Endodermal cell (in vitro differentiated cells): Measurements from ENCODE around the gene FBXL13. TPM values are rescaled to one million over a fixed set of nuclear protein-coding genes. Genes with fewer than 3 reads are reported as not detected.

Experiments used
- DNase-seq: peaks from one replicate; pipeline ENCODE4 v3.0.0-alpha.2; 2017
- H3K27ac ChIP-seq: 2 replicates; pipeline ENCODE4 v1.5.1; 2013; ENCODE audit warnings: mild to moderate bottlenecking, low read depth, low read length, moderate library complexity
- H3K27me3 ChIP-seq: 2 replicates; pipeline ENCODE4 v1.6.1; 2013; ENCODE audit warnings: mild to moderate bottlenecking, low read length, moderate library complexity; ENCODE audit not compliant: insufficient read depth, control insufficient read depth, poor library complexity, severe bottlenecking
- H3K36me3 ChIP-seq: 2 replicates; pipeline ENCODE4 v1.7.0; 2013; ENCODE audit warnings: mild to moderate bottlenecking, low read length, moderate library complexity; ENCODE audit not compliant: control insufficient read depth, insufficient read depth
- H3K4me1 ChIP-seq: one replicate; pipeline ENCODE4 v1.7.0; 2013; ENCODE audit warnings: low read length; ENCODE audit not compliant: control insufficient read depth, insufficient read depth
- H3K4me3 ChIP-seq: 2 replicates; pipeline ENCODE4 v1.5.1; 2013; ENCODE audit warnings: mild to moderate bottlenecking, low read length, moderate library complexity
- H3K9ac ChIP-seq: 2 replicates; pipeline ENCODE4 v1.6.1; 2013; ENCODE audit warnings: mild to moderate bottlenecking, low read length, moderate library complexity; ENCODE audit not compliant: poor library complexity, severe bottlenecking; ENCODE audit errors: extremely low read depth
- H3K9me3 ChIP-seq: 2 replicates; pipeline ENCODE4 v1.6.1; 2013; ENCODE audit warnings: mild to moderate bottlenecking, low read length, moderate library complexity; ENCODE audit not compliant: control insufficient read depth
- H3K27ac Mint-ChIP-seq: 2 replicates; pipeline ENCODE4 v1.8.0; 2020; ENCODE audit warnings: mixed read lengths
- H3K27me3 Mint-ChIP-seq: 2 replicates; pipeline ENCODE4 v1.8.0; 2021; ENCODE audit warnings: mild to moderate bottlenecking, mixed read lengths; ENCODE audit not compliant: insufficient read depth
- H3K36me3 Mint-ChIP-seq: 2 replicates; pipeline ENCODE4 v1.8.0; 2020; ENCODE audit warnings: low read depth, mixed read lengths
- H3K4me1 Mint-ChIP-seq: 2 replicates; pipeline ENCODE4 v1.8.0; 2020; ENCODE audit warnings: mixed read lengths
- H3K4me3 Mint-ChIP-seq: 2 replicates; pipeline ENCODE4 v1.8.0; 2020; ENCODE audit warnings: mild to moderate bottlenecking, moderate library complexity, mixed read lengths
- H3K9me3 Mint-ChIP-seq: 2 replicates; pipeline ENCODE4 v1.8.0; 2020; ENCODE audit warnings: mild to moderate bottlenecking, mixed read lengths
- WGBS, 2 experiments: methylation state at CpG; one replicate each; pipeline versions ENCODE4 v1.1.5 to v1.1.7; 2013; ENCODE audit warnings: missing lambda C conversion rate in 2 of 2, mixed read lengths in 1 of 2; ENCODE audit not compliant: insufficient coverage in 1 of 2, insufficient read length in 1 of 2; 5-methylcytosine and 5-hydroxymethylcytosine counted together
- total RNA-seq, 2 donors: library from RNA; stranded (reverse); fragmentation: NEBNext Ultra II Directional in 1 of 2; extraction: Animal tissue kit (Norgen Biotek cat#: 25700) in 1 of 2; gene quantifications; 2 replicates in 1 of 2; 3 replicates in 1 of 2; pipeline ENCODE4 v1.2.1, GENCODE V29; 2021
- TF ChIP-seq, protein P1 (sequence below): fragments of 200-600 bp; sonication (generic); conservative IDR thresholded peaks from 2 replicates; pipeline ENCODE4 v1.5.0; 2021; ENCODE audit warnings: antibody characterized with exemption, mild to moderate bottlenecking

FBXL13 gene
- total RNA-seq, 2 donors from 2014 or later: 2.1 to 2.7 TPM

DNA sequence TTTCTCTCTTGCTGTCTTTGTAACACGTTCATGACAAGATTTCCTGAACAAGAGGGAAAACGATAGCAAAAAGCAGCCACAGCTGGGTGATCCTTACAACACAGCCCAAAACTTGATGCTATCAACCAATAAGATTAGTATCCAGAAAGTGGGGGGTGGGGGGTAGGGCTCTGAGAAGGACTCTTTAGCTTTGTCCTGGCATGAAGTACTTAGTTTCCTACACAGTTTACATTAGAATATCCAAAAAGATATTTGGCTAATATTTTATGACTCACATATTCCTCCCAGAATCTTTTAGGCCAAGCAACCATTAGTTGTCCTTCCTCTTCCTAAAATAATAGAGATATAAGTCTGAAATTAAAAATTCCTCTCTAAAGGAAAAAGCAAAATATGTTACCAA, 184.7 kb downstream of the FBXL13 start:
- no peaks in the 10 kb centered on the region for H3K27me3 ChIP-seq
- H3K4me3 Mint-ChIP-seq: no peak overlapping the region
- H3K27ac ChIP-seq: no peak overlapping the region
- no peaks in the 10 kb centered on the region for H3K4me1 Mint-ChIP-seq
- no peaks in the 10 kb centered on the region for H3K9me3 Mint-ChIP-seq
- H3K4me3 ChIP-seq: no peak overlapping the region
- DNase-seq: no peak
- TF ChIP-seq, protein P1, sequence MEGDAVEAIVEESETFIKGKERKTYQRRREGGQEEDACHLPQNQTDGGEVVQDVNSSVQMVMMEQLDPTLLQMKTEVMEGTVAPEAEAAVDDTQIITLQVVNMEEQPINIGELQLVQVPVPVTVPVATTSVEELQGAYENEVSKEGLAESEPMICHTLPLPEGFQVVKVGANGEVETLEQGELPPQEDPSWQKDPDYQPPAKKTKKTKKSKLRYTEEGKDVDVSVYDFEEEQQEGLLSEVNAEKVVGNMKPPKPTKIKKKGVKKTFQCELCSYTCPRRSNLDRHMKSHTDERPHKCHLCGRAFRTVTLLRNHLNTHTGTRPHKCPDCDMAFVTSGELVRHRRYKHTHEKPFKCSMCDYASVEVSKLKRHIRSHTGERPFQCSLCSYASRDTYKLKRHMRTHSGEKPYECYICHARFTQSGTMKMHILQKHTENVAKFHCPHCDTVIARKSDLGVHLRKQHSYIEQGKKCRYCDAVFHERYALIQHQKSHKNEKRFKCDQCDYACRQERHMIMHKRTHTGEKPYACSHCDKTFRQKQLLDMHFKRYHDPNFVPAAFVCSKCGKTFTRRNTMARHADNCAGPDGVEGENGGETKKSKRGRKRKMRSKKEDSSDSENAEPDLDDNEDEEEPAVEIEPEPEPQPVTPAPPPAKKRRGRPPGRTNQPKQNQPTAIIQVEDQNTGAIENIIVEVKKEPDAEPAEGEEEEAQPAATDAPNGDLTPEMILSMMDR: no peak
- H3K27ac Mint-ChIP-seq: no peak overlapping the region
- H3K27me3 Mint-ChIP-seq: no peaks in the 10 kb centered on the region
- H3K9ac ChIP-seq: no peak overlapping the region
- no peaks in the 10 kb centered on the region for H3K36me3 Mint-ChIP-seq
- no peaks in the 10 kb centered on the region for H3K4me1 ChIP-seq
- 86 to 100% methylated on average over 1 to 2 of the region's 2 CpGs for WGBS, 2 experiments
- H3K9me3 ChIP-seq: no peaks in the 10 kb centered on the region
- no peaks in the 10 kb centered on the region for H3K36me3 ChIP-seq

DNA sequence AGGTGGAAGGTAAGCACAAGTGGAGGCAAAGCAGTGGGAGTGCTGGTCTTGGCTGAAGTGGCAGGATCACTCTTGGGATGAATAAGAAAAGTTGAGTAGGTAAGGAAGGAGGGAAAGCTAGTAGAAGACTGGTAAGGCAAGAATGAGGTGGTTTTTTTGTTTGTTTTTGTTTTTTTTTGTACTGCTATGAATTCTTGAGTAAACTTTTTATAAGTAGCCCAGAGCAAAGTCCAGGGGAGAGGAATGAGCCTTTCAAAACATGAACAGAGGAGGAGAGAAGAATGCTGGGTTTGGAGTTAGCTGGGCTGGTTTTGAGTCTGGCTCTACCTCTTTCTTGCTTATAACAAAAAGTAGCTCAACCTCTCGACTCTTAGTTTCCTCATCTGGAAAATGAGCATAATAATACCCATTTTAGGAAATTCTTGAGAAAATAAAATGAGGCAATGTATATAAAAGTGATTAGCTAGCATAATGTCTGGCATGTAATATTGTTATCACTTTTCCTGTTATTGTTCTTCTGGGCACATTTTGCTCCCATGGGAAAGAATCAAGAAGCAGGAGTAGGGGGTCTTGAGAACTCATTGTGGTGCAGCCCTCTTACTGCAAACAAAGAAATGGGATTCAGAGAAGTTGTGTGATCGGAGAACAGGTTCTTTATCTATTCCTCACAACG, 185.9 kb downstream of the FBXL13 start:
- H3K4me1 ChIP-seq: no peaks in the 10 kb centered on the region
- DNase-seq: no peak
- H3K9ac ChIP-seq: no peak overlapping the region
- H3K27me3 ChIP-seq: no peaks in the 10 kb centered on the region
- H3K27ac ChIP-seq: no peak overlapping the region
- H3K9me3 ChIP-seq: no peaks in the 10 kb centered on the region
- Mint-ChIP-seq H3K4me1 (no peaks in the 10 kb centered on the region), H3K36me3 (no peaks in the 10 kb centered on the region), H3K27ac (no peak overlapping the region), H3K9me3 (no peaks in the 10 kb centered on the region), H3K4me3 (no peak overlapping the region), H3K27me3 (no peaks in the 10 kb centered on the region)
- H3K4me3 ChIP-seq: no peak overlapping the region
- WGBS, 2 experiments: 88 to 98% methylated on average over 2 to 3 of the region's 3 CpGs
- TF ChIP-seq, protein P1: no peak
- H3K36me3 ChIP-seq: no peaks in the 10 kb centered on the region

DNA sequence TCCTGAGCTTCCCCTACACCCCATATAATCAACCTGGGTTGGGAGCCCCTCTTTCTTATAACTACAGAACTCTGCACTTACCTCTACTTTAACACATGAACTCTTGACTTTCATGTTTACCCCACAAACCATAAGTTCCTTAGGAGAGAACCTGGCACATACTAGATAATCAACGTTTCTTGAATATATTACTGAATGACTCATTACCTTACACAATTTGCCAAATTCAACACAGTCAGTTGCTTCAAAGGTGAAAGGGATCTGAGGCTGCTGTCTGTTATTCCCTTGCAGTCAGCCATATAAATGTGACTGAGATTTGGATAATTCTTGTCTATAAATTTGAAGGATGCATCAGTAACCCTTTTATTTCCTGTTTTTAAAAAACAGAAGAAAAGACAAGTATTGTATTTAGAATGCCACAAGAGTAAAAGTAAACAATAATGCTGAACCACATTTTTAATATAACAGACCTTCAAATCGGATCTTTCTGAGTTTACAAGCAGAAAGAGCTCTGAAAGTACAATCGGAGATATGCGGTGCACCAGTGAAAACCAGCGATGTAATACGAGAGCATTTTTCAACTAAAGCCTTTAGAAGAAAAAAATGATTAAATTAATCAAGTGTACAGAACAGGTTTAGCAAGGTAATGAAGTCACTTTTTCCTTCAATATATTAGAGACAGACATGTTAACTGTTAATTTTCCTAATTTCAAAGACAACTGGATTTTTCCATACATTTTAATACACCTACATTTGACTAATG, 191.3 kb downstream of the FBXL13 start:
- H3K4me1 Mint-ChIP-seq: no peaks in the 10 kb centered on the region
- Histone ChIP-seq H3K9ac (no peak overlapping the region), H3K4me1 (no peaks in the 10 kb centered on the region), H3K36me3 (no peaks in the 10 kb centered on the region), H3K27me3 (no peaks in the 10 kb centered on the region), H3K4me3 (no peak overlapping the region), H3K27ac (no peak overlapping the region), H3K9me3 (no peaks in the 10 kb centered on the region)
- no peak overlapping the region for H3K4me3 Mint-ChIP-seq
- no peaks in the 10 kb centered on the region for H3K9me3 Mint-ChIP-seq
- DNase-seq: no peak
- TF ChIP-seq, protein P1: no peak
- H3K27ac Mint-ChIP-seq: no peak overlapping the region
- H3K27me3 Mint-ChIP-seq: no peaks in the 10 kb centered on the region
- no peaks in the 10 kb centered on the region for H3K36me3 Mint-ChIP-seq
- WGBS, 2 experiments: 90 to 94% methylated on average over 4 to 6 of the region's 6 CpGs
